ENCODE results near the gene RET.

The RET gene

GRCh38 chr10:43128331-43128730, 51.5 kb downstream of the RET start:
- H3K4me3 ChIP-seq (ENCODE audit: insufficient read length, low read depth) = no peak overlapping the region
- DNase-seq (ENCODE audit: low read depth, low spot score) = no peak
- TF ChIP-seq YY1 (IDR thresholded peaks at IDR 0.05; ENCODE audit: insufficient read depth, insufficient read length) = no peak
- TF ChIP-seq SUZ12 (IDR thresholded peaks at IDR 0.05; ENCODE audit: extremely low read depth, insufficient read depth, insufficient read length) = no peak
- TF ChIP-seq ZNF274 (IDR thresholded peaks at IDR 0.05; ENCODE audit: low read depth, low read length) = no peak
- H3K36me3 ChIP-seq (ENCODE audit: insufficient read depth, insufficient read length, low read length) = peaks cover 17% of the 10 kb centered on the region
- peaks cover 2% of the 10 kb centered on the region for H3K4me1 ChIP-seq (ENCODE audit: insufficient read depth, insufficient read length)
- no peaks in the 10 kb centered on the region for H3K27me3 ChIP-seq (ENCODE audit: insufficient read depth, insufficient read length)
- no peaks in the 10 kb centered on the region for H3K9me3 ChIP-seq (ENCODE audit: insufficient read depth, low read length)
- H3K9ac ChIP-seq (ENCODE audit: insufficient read length, low read depth) = no peak overlapping the region

- DNase-seq (ENCODE audit: low read depth, low spot score) = no peak
- Histone ChIP-seq H3K9ac (ENCODE audit: insufficient read length, low read depth) (no peak overlapping the region), H3K36me3 (ENCODE audit: insufficient read depth, insufficient read length, low read length) (peaks cover 17% of the 10 kb centered on the region), H3K27me3 (ENCODE audit: insufficient read depth, insufficient read length) (no peaks in the 10 kb centered on the region), H3K9me3 (ENCODE audit: insufficient read depth, low read length) (no peaks in the 10 kb centered on the region), H3K4me1 (ENCODE audit: insufficient read depth, insufficient read length) (no peaks in the 10 kb centered on the region), H3K4me3 (ENCODE audit: insufficient read length, low read depth) (no peak overlapping the region)
- TF ChIP-seq SUZ12 (IDR thresholded peaks at IDR 0.05; ENCODE audit: extremely low read depth, insufficient read depth, insufficient read length) (no peak), ZNF274 (IDR thresholded peaks at IDR 0.05; ENCODE audit: low read depth, low read length) (no peak), YY1 (IDR thresholded peaks at IDR 0.05; ENCODE audit: insufficient read depth, insufficient read length) (no peak)
These were observed 52.3 kb downstream of the RET start for GRCh38 chr10:43128958-43129706.

- TF ChIP-seq YY1 (IDR thresholded peaks at IDR 0.05; ENCODE audit: insufficient read depth, insufficient read length) (no peak), ZNF274 (IDR thresholded peaks at IDR 0.05; ENCODE audit: low read depth, low read length) (no peak), SUZ12 (IDR thresholded peaks at IDR 0.05; ENCODE audit: extremely low read depth, insufficient read depth, insufficient read length) (no peak)
- Histone ChIP-seq H3K4me3 (ENCODE audit: insufficient read length, low read depth) (no peak overlapping the region), H3K36me3 (ENCODE audit: insufficient read depth, insufficient read length, low read length) (peaks cover 8% of the 10 kb centered on the region), H3K9ac (ENCODE audit: insufficient read length, low read depth) (no peak overlapping the region), H3K9me3 (ENCODE audit: insufficient read depth, low read length) (no peaks in the 10 kb centered on the region), H3K27me3 (ENCODE audit: insufficient read depth, insufficient read length) (no peaks in the 10 kb centered on the region), H3K4me1 (ENCODE audit: insufficient read depth, insufficient read length) (no peaks in the 10 kb centered on the region)
- DNase-seq (ENCODE audit: low read depth, low spot score) = no peak
These were observed 53.9 kb downstream of the RET start for GRCh38 chr10:43130770-43131171.

GRCh38 chr10:43131256-43131655, 54.4 kb downstream of the RET start:
- Histone ChIP-seq H3K9ac (ENCODE audit: insufficient read length, low read depth) (no peak overlapping the region), H3K9me3 (ENCODE audit: insufficient read depth, low read length) (no peaks in the 10 kb centered on the region), H3K4me3 (ENCODE audit: insufficient read length, low read depth) (no peak overlapping the region), H3K4me1 (ENCODE audit: insufficient read depth, insufficient read length) (no peaks in the 10 kb centered on the region), H3K27me3 (ENCODE audit: insufficient read depth, insufficient read length) (no peaks in the 10 kb centered on the region), H3K36me3 (ENCODE audit: insufficient read depth, insufficient read length, low read length) (peaks cover 6% of the 10 kb centered on the region)
- TF ChIP-seq ZNF274 (IDR thresholded peaks at IDR 0.05; ENCODE audit: low read depth, low read length) (no peak), SUZ12 (IDR thresholded peaks at IDR 0.05; ENCODE audit: extremely low read depth, insufficient read depth, insufficient read length) (no peak), YY1 (IDR thresholded peaks at IDR 0.05; ENCODE audit: insufficient read depth, insufficient read length) (no peak)
- no peak for DNase-seq (ENCODE audit: low read depth, low spot score)

GRCh38 chr10:43131906-43132305, 55.0 kb downstream of the RET start:
- peaks cover 6% of the 10 kb centered on the region for H3K36me3 ChIP-seq (ENCODE audit: insufficient read depth, insufficient read length, low read length)
- H3K4me3 ChIP-seq (ENCODE audit: insufficient read length, low read depth) = no peak overlapping the region
- H3K9me3 ChIP-seq (ENCODE audit: insufficient read depth, low read length) = no peaks in the 10 kb centered on the region
- H3K4me1 ChIP-seq (ENCODE audit: insufficient read depth, insufficient read length) = no peaks in the 10 kb centered on the region
- TF ChIP-seq SUZ12 (IDR thresholded peaks at IDR 0.05; ENCODE audit: extremely low read depth, insufficient read depth, insufficient read length) = no peak
- TF ChIP-seq ZNF274 (IDR thresholded peaks at IDR 0.05; ENCODE audit: low read depth, low read length) = no peak
- no peak for TF ChIP-seq YY1 (IDR thresholded peaks at IDR 0.05; ENCODE audit: insufficient read depth, insufficient read length)
- no peak overlapping the region for H3K9ac ChIP-seq (ENCODE audit: insufficient read length, low read depth)
- no peak for DNase-seq (ENCODE audit: low read depth, low spot score)
- H3K27me3 ChIP-seq (ENCODE audit: insufficient read depth, insufficient read length) = no peaks in the 10 kb centered on the region

GRCh38 chr10:43132867-43133787, 56.3 kb downstream of the RET start:
- Histone ChIP-seq H3K4me3 (ENCODE audit: insufficient read length, low read depth) (no peak overlapping the region), H3K27me3 (ENCODE audit: insufficient read depth, insufficient read length) (no peaks in the 10 kb centered on the region), H3K9me3 (ENCODE audit: insufficient read depth, low read length) (no peaks in the 10 kb centered on the region), H3K36me3 (ENCODE audit: insufficient read depth, insufficient read length, low read length) (peaks cover 1% of the 10 kb centered on the region), H3K9ac (ENCODE audit: insufficient read length, low read depth) (no peak overlapping the region), H3K4me1 (ENCODE audit: insufficient read depth, insufficient read length) (no peaks in the 10 kb centered on the region)
- DNase-seq (ENCODE audit: low read depth, low spot score) = no peak
- TF ChIP-seq ZNF274 (IDR thresholded peaks at IDR 0.05; ENCODE audit: low read depth, low read length) (no peak), SUZ12 (IDR thresholded peaks at IDR 0.05; ENCODE audit: extremely low read depth, insufficient read depth, insufficient read length) (no peak), YY1 (IDR thresholded peaks at IDR 0.05; ENCODE audit: insufficient read depth, insufficient read length) (no peak)
